ENCODE results near the gene SLC35D3.

SLC35D3 gene

DNA sequence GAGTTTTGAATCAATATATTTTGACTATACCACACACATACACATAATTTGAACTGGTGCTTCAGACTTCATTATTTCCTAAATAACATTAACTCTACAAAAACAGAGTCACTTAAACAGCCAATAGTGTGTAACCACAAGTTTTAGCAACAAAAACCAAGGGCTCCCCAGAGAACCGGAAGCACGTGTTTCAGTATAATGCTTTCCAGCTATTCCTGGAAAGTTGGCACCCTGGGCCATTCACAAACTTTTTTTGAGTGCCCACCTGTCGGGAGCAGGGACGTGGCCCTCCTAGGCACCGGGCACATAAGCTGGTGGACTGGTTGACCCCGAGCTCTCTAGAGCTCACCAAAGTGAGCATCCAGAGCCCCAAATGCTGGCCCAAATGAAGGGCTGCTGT lies 1.9 kb upstream of the SLC35D3 start:
- H3K36me3 ChIP-seq (ENCODE audit: control insufficient read depth in 1 of 2, insufficient read depth in 2 of 2, low read length in 2 of 2): peaks cover 0 to 2% of the 10 kb centered on the region in 2 experiments
- no peak overlapping the region for H3K4ac ChIP-seq (ENCODE audit: low read depth, low read length)
- H3K14ac ChIP-seq (ENCODE audit: low read length): no peak overlapping the region
- no peak overlapping the region for H3K18ac ChIP-seq (ENCODE audit: low read length)
- no peak overlapping the region for H4K91ac ChIP-seq (ENCODE audit: low read depth, low read length)
- H3K27ac ChIP-seq (ENCODE audit: low read depth, low read length): no peak overlapping the region
- H2BK120ac ChIP-seq (ENCODE audit: insufficient read depth, low read length, poor library complexity): no peak overlapping the region
- H3K4me1 ChIP-seq (ENCODE audit: control insufficient read depth in 1 of 2, insufficient read depth in 2 of 2, low read length in 2 of 2): peaks cover 16 to 20% of the 10 kb centered on the region in 2 experiments
- no peak overlapping the region for H2AFZ ChIP-seq (ENCODE audit: insufficient read depth, low read length, poor library complexity)
- H3K9ac ChIP-seq (ENCODE audit: low read length): no peak overlapping the region
- WGBS (ENCODE audit: extremely low coverage, insufficient coverage, insufficient read length): no CpG with 5 or more reads among the region's 6 CpGs
- peaks cover 40% of the 10 kb centered on the region for H3K27me3 ChIP-seq (ENCODE audit: insufficient read depth, low read length)
- H2BK12ac ChIP-seq (ENCODE audit: low read length): no peak overlapping the region
- no peaks in the 10 kb centered on the region for H3K79me1 ChIP-seq (ENCODE audit: low read length)
- H4K8ac ChIP-seq (ENCODE audit: low read depth, low read length): no peak overlapping the region
- no peaks in the 10 kb centered on the region for H3K79me2 ChIP-seq (ENCODE audit: control insufficient read depth, insufficient read depth, low read length, poor library complexity)
- H2AK5ac ChIP-seq (ENCODE audit: low read length): no peak overlapping the region
- H3K23ac ChIP-seq (ENCODE audit: low read length): no peak overlapping the region
- no peak for DNase-seq
- H3K4me3 ChIP-seq (ENCODE audit: low read depth, low read length): no peak overlapping the region
- H2BK5ac ChIP-seq (ENCODE audit: low read depth, low read length, poor library complexity): no peak overlapping the region
- H3K4me2 ChIP-seq (ENCODE audit: low read length): no peak overlapping the region
- H3K9me3 ChIP-seq (ENCODE audit: insufficient read depth, low read depth, low read length): peaks cover 7% of the 10 kb centered on the region
- H4K12ac ChIP-seq (ENCODE audit: low read depth, low read length): no peak overlapping the region

- peaks cover 7% of the 10 kb centered on the region for H3K9me3 ChIP-seq (ENCODE audit: insufficient read depth, low read depth, low read length)
- no peak overlapping the region for H4K12ac ChIP-seq (ENCODE audit: low read depth, low read length)
- H3K79me1 ChIP-seq (ENCODE audit: low read length): no peaks in the 10 kb centered on the region
- peak in 1 of 2 donors; percentile 12 for DNase-seq
- H2BK5ac ChIP-seq (ENCODE audit: low read depth, low read length, poor library complexity): no peak overlapping the region
- no peak overlapping the region for H2BK12ac ChIP-seq (ENCODE audit: low read length)
- H3K36me3 ChIP-seq (ENCODE audit: control insufficient read depth in 1 of 2, insufficient read depth in 2 of 2, low read length in 2 of 2): peaks cover 0 to 2% of the 10 kb centered on the region in 2 experiments
- peak overlapping the region; percentile 99 for H3K4me2 ChIP-seq (ENCODE audit: low read length)
- H2AFZ ChIP-seq (ENCODE audit: insufficient read depth, low read length, poor library complexity): peak overlapping the region; percentile 67
- H3K4ac ChIP-seq (ENCODE audit: low read depth, low read length): no peak overlapping the region
- no peak overlapping the region for H4K91ac ChIP-seq (ENCODE audit: low read depth, low read length)
- no peaks in the 10 kb centered on the region for H3K79me2 ChIP-seq (ENCODE audit: control insufficient read depth, insufficient read depth, low read length, poor library complexity)
- no peak overlapping the region for H3K14ac ChIP-seq (ENCODE audit: low read length)
- no peak overlapping the region for H4K8ac ChIP-seq (ENCODE audit: low read depth, low read length)
- peak overlapping the region; percentile 5 for H3K9ac ChIP-seq (ENCODE audit: low read length)
- H3K27ac ChIP-seq (ENCODE audit: low read depth, low read length): no peak overlapping the region
- no peak overlapping the region for H2AK5ac ChIP-seq (ENCODE audit: low read length)
- WGBS (ENCODE audit: extremely low coverage, insufficient coverage, insufficient read length): no CpG with 5 or more reads among the region's 37 CpGs
- H3K4me3 ChIP-seq (ENCODE audit: low read depth, low read length): peak overlapping the region; percentile 66
- no peak overlapping the region for H3K23ac ChIP-seq (ENCODE audit: low read length)
- no peak overlapping the region for H2BK120ac ChIP-seq (ENCODE audit: insufficient read depth, low read length, poor library complexity)
- H3K27me3 ChIP-seq (ENCODE audit: insufficient read depth, low read length): peaks cover 40% of the 10 kb centered on the region
- peaks cover 16 to 20% of the 10 kb centered on the region in 2 experiments for H3K4me1 ChIP-seq (ENCODE audit: control insufficient read depth in 1 of 2, insufficient read depth in 2 of 2, low read length in 2 of 2)
- H3K18ac ChIP-seq (ENCODE audit: low read length): no peak overlapping the region
Measured at GRCh38 chr6:136920671-136921380, 1.3 kb upstream of the SLC35D3 start.

- peaks cover 7% of the 10 kb centered on the region for H3K9me3 ChIP-seq (ENCODE audit: insufficient read depth, low read depth, low read length)
- H4K12ac ChIP-seq (ENCODE audit: low read depth, low read length): no peak overlapping the region
- H3K18ac ChIP-seq (ENCODE audit: low read length): no peak overlapping the region
- H3K27me3 ChIP-seq (ENCODE audit: insufficient read depth, low read length): peaks cover 40% of the 10 kb centered on the region
- H4K91ac ChIP-seq (ENCODE audit: low read depth, low read length): no peak overlapping the region
- no peaks in the 10 kb centered on the region for H3K79me2 ChIP-seq (ENCODE audit: control insufficient read depth, insufficient read depth, low read length, poor library complexity)
- no peak overlapping the region for H2BK120ac ChIP-seq (ENCODE audit: insufficient read depth, low read length, poor library complexity)
- H2BK12ac ChIP-seq (ENCODE audit: low read length): no peak overlapping the region
- peak overlapping the region; percentile 4 for H4K8ac ChIP-seq (ENCODE audit: low read depth, low read length)
- no peak overlapping the region for H2AK5ac ChIP-seq (ENCODE audit: low read length)
- H3K4ac ChIP-seq (ENCODE audit: low read depth, low read length): no peak overlapping the region
- peaks cover 0 to 2% of the 10 kb centered on the region in 2 experiments for H3K36me3 ChIP-seq (ENCODE audit: control insufficient read depth in 1 of 2, insufficient read depth in 2 of 2, low read length in 2 of 2)
- H2AFZ ChIP-seq (ENCODE audit: insufficient read depth, low read length, poor library complexity): peak overlapping the region; percentile 67
- no peak overlapping the region for H3K23ac ChIP-seq (ENCODE audit: low read length)
- peaks cover 16 to 20% of the 10 kb centered on the region in 2 experiments for H3K4me1 ChIP-seq (ENCODE audit: control insufficient read depth in 1 of 2, insufficient read depth in 2 of 2, low read length in 2 of 2)
- no CpG with 5 or more reads among the region's 59 CpGs for WGBS (ENCODE audit: extremely low coverage, insufficient coverage, insufficient read length)
- no peak overlapping the region for H2BK5ac ChIP-seq (ENCODE audit: low read depth, low read length, poor library complexity)
- H3K4me2 ChIP-seq (ENCODE audit: low read length): peak overlapping the region; percentile 99
- no peak overlapping the region for H3K14ac ChIP-seq (ENCODE audit: low read length)
- H3K79me1 ChIP-seq (ENCODE audit: low read length): no peaks in the 10 kb centered on the region
- H3K4me3 ChIP-seq (ENCODE audit: low read depth, low read length): peak overlapping the region; percentile 66
- no peak overlapping the region for H3K9ac ChIP-seq (ENCODE audit: low read length)
- no peak overlapping the region for H3K27ac ChIP-seq (ENCODE audit: low read depth, low read length)
- DNase-seq: no peak
Measured at GRCh38 chr6:136921381-136921935, 643 bp upstream of the SLC35D3 start.

DNA sequence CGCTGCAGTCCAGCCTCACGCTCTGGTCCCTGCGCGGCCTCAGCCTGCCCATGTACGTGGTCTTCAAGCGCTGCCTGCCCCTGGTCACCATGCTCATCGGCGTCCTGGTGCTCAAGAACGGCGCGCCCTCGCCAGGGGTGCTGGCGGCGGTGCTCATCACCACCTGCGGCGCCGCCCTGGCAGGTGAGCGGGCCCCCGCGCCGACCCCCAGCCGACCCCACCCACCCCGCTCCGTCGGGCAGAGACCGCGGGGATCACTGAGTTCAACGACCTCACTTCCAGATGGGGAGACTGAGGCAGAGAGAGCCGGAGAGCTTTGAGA lies 545 bp downstream of the SLC35D3 start:
- Histone ChIP-seq H3K23ac (ENCODE audit: low read length) (no peak overlapping the region), H3K27ac (ENCODE audit: low read depth, low read length) (no peak overlapping the region), H4K91ac (ENCODE audit: low read depth, low read length) (no peak overlapping the region), H3K79me2 (ENCODE audit: control insufficient read depth, insufficient read depth, low read length, poor library complexity) (no peaks in the 10 kb centered on the region), H3K79me1 (ENCODE audit: low read length) (no peaks in the 10 kb centered on the region), H3K4me2 (ENCODE audit: low read length) (peak overlapping the region; percentile 99), H3K4ac (ENCODE audit: low read depth, low read length) (no peak overlapping the region), H3K4me3 (ENCODE audit: low read depth, low read length) (peak overlapping the region; percentile 66), H2BK5ac (ENCODE audit: low read depth, low read length, poor library complexity) (no peak overlapping the region), H3K14ac (ENCODE audit: low read length) (no peak overlapping the region), H3K36me3 (ENCODE audit: control insufficient read depth in 1 of 2, insufficient read depth in 2 of 2, low read length in 2 of 2) (no peaks in the 10 kb centered on the region), H2AFZ (ENCODE audit: insufficient read depth, low read length, poor library complexity) (peak overlapping the region; percentile 50), H3K9ac (ENCODE audit: low read length) (no peak overlapping the region), H3K27me3 (ENCODE audit: insufficient read depth, low read length) (peaks cover 40% of the 10 kb centered on the region), H2AK5ac (ENCODE audit: low read length) (no peak overlapping the region), H2BK120ac (ENCODE audit: insufficient read depth, low read length, poor library complexity) (no peak overlapping the region), H3K18ac (ENCODE audit: low read length) (no peak overlapping the region), H3K9me3 (ENCODE audit: insufficient read depth, low read depth, low read length) (peaks cover 7% of the 10 kb centered on the region), H4K12ac (ENCODE audit: low read depth, low read length) (no peak overlapping the region), H2BK12ac (ENCODE audit: low read length) (no peak overlapping the region), H4K8ac (ENCODE audit: low read depth, low read length) (peak overlapping the region; percentile 32), H3K4me1 (ENCODE audit: control insufficient read depth in 1 of 2, insufficient read depth in 2 of 2, low read length in 2 of 2) (peaks cover 16 to 20% of the 10 kb centered on the region in 2 experiments)
- DNase-seq: no peak
- no CpG with 5 or more reads among the region's 29 CpGs for WGBS (ENCODE audit: extremely low coverage, insufficient coverage, insufficient read length)
